IPS-18a (cell line): Measurements from ENCODE around the gene HJV.

Source experiments
- H3K27ac ChIP-seq: one replicate; pipeline ENCODE4 v1.5.1; 2013; ENCODE audit warnings: low read length
- H3K27me3 ChIP-seq: one replicate; pipeline ENCODE4 v1.6.1; 2013; ENCODE audit warnings: mild to moderate bottlenecking, low read length; ENCODE audit not compliant: control insufficient read depth, insufficient read depth
- H3K36me3 ChIP-seq: one replicate; pipeline ENCODE4 v1.6.1; 2013; ENCODE audit warnings: low read depth, low read length; ENCODE audit not compliant: control insufficient read depth
- H3K4me1 ChIP-seq: one replicate; pipeline ENCODE4 v1.6.1; 2013; ENCODE audit warnings: low read depth, low read length; ENCODE audit not compliant: control insufficient read depth
- H3K4me3 ChIP-seq: one replicate; pipeline ENCODE4 v1.5.1; 2013; ENCODE audit warnings: low read length
- H3K9ac ChIP-seq: one replicate; pipeline ENCODE4 v1.6.1; 2013; ENCODE audit warnings: mild to moderate bottlenecking, low read length, moderate library complexity
- H3K9me3 ChIP-seq: one replicate; pipeline ENCODE4 v1.6.1; 2013; ENCODE audit warnings: low read depth, low read length; ENCODE audit not compliant: control insufficient read depth

HJV gene

GRCh38 chr1:146019231-146020057 is 2.1 kb downstream of the HJV start:
- H3K36me3 ChIP-seq, result no peaks in the 10 kb centered on the region
- no peaks in the 10 kb centered on the region for H3K9me3 ChIP-seq
- peaks cover 33% of the 10 kb centered on the region for H3K27me3 ChIP-seq
- no peak overlapping the region for H3K9ac ChIP-seq
- no peak overlapping the region for H3K27ac ChIP-seq
- H3K4me3 ChIP-seq, result peak overlapping the region; percentile 45
- H3K4me1 ChIP-seq, result no peaks in the 10 kb centered on the region

- Histone ChIP-seq H3K9ac (no peak overlapping the region), H3K4me1 (no peaks in the 10 kb centered on the region), H3K4me3 (no peak overlapping the region), H3K27me3 (peaks cover 33% of the 10 kb centered on the region), H3K9me3 (no peaks in the 10 kb centered on the region), H3K27ac (no peak overlapping the region), H3K36me3 (no peaks in the 10 kb centered on the region)
Measured at GRCh38 chr1:146016891-146017290, 4.6 kb downstream of the HJV start.

- H3K9me3 ChIP-seq, result no peaks in the 10 kb centered on the region
- H3K4me3 ChIP-seq, result no peak overlapping the region
- H3K27ac ChIP-seq, result no peak overlapping the region
- H3K36me3 ChIP-seq, result no peaks in the 10 kb centered on the region
- peaks cover 9% of the 10 kb centered on the region for H3K27me3 ChIP-seq
- H3K9ac ChIP-seq, result no peak overlapping the region
- no peaks in the 10 kb centered on the region for H3K4me1 ChIP-seq
Measured at GRCh38 chr1:146013559-146013922, 8.0 kb downstream of the HJV start.

DNA sequence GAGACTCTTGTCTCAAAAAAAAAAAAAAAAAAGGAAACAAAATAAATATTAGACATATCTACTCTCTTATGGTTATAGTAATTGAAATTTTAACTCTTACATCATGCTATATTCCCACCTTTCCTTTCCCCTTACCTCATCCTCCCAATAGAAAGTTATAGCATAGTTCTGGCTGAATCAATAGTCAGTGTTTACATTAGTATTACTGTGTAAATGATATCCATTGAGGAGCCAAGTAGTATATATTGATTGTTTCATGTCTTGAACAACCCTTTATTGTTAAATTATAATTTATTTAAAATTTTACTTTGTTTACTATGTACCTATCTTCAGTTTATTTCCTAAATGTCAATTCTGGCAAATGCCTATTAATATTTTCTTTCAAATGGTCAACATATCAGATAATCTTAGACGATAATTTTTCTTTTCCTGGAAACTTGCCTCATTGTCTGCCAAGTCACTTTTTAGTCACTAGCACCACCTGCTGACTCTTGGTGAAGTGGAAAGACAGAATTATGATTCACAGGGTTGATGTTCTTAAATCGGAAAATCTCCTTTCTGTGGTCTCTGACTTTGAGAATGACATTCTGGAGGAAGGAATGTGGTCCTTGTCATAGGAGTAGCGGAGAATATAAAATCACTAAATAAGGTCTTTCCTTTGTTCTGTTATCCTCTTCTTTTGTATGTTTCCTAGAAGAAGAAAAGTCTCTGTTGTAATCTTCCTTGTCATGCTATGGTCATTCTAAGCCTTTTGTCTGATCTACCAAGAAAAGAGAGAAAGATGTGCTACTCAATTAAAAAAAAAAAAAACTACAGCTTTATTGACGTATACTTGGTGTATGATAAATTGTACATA is 8.6 kb downstream of the HJV start:
- Histone ChIP-seq H3K4me1 (no peaks in the 10 kb centered on the region), H3K4me3 (no peak overlapping the region), H3K9ac (no peak overlapping the region), H3K9me3 (no peaks in the 10 kb centered on the region), H3K27me3 (peaks cover 2% of the 10 kb centered on the region), H3K36me3 (no peaks in the 10 kb centered on the region), H3K27ac (no peak overlapping the region)

GRCh38 chr1:146010126-146010738 is 11.3 kb downstream of the HJV start:
- Histone ChIP-seq H3K36me3 (no peaks in the 10 kb centered on the region), H3K9me3 (no peaks in the 10 kb centered on the region), H3K27ac (no peak overlapping the region), H3K9ac (no peak overlapping the region), H3K4me1 (no peaks in the 10 kb centered on the region), H3K4me3 (no peak overlapping the region), H3K27me3 (no peaks in the 10 kb centered on the region)

DNA sequence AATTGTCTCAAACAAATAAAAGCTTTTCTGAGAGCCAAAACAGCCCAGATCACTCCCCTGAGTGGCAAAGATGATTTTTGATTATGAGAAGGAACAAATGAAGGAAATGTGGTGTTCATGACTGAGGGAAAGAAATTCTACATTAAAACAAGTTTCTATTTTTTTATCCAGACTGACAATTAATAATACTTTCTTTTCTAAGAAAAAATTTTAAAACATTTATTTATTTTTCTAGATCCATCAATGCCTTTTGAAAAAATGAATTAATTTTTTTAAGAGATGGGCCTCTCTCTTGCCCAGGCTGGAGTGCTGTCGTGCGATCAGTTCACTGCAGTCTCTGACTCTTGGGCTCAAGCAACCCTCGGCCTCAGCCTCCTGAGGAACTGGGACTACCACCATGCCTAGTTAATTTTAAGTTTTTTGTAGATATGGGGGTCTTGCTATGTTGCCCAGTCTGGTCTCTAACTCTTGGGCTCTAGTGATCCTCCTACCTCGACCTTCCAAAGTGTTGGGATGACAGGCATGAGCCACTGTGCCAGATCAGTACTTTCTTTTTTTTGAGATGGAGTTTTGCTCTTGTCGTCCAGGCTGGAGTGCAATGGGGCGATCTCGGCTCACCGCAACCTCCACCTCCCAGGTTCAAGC is 13.9 kb downstream of the HJV start:
- Histone ChIP-seq H3K4me1 (no peaks in the 10 kb centered on the region), H3K36me3 (no peaks in the 10 kb centered on the region), H3K9me3 (no peaks in the 10 kb centered on the region), H3K27me3 (no peaks in the 10 kb centered on the region), H3K9ac (no peak overlapping the region), H3K27ac (no peak overlapping the region), H3K4me3 (no peak overlapping the region)

GRCh38 chr1:146001709-146002108 is 19.8 kb downstream of the HJV start:
- H3K4me3 ChIP-seq, result no peak overlapping the region
- peaks cover 15% of the 10 kb centered on the region for H3K4me1 ChIP-seq
- no peaks in the 10 kb centered on the region for H3K27me3 ChIP-seq
- no peaks in the 10 kb centered on the region for H3K36me3 ChIP-seq
- no peak overlapping the region for H3K9ac ChIP-seq
- no peaks in the 10 kb centered on the region for H3K9me3 ChIP-seq
- no peak overlapping the region for H3K27ac ChIP-seq

GRCh38 chr1:145999321-146000024 is 22.1 kb downstream of the HJV start:
- no peak overlapping the region for H3K4me3 ChIP-seq
- H3K4me1 ChIP-seq, result peaks cover 23% of the 10 kb centered on the region
- no peak overlapping the region for H3K27ac ChIP-seq
- H3K27me3 ChIP-seq, result no peaks in the 10 kb centered on the region
- H3K36me3 ChIP-seq, result peaks cover 5% of the 10 kb centered on the region
- H3K9me3 ChIP-seq, result no peaks in the 10 kb centered on the region
- no peak overlapping the region for H3K9ac ChIP-seq

- no peak overlapping the region for H3K9ac ChIP-seq
- no peaks in the 10 kb centered on the region for H3K27me3 ChIP-seq
- no peaks in the 10 kb centered on the region for H3K9me3 ChIP-seq
- peaks cover 23% of the 10 kb centered on the region for H3K36me3 ChIP-seq
- H3K4me1 ChIP-seq, result peaks cover 24% of the 10 kb centered on the region
- H3K27ac ChIP-seq, result no peak overlapping the region
- peak overlapping the region; percentile 98 for H3K4me3 ChIP-seq
Measured at GRCh38 chr1:145997718-145998023, 23.9 kb downstream of the HJV start.

GRCh38 chr1:145997016-145997717 is 24.4 kb downstream of the HJV start:
- H3K27me3 ChIP-seq, result no peaks in the 10 kb centered on the region
- no peaks in the 10 kb centered on the region for H3K9me3 ChIP-seq
- peaks cover 27% of the 10 kb centered on the region for H3K36me3 ChIP-seq
- H3K4me1 ChIP-seq, result peaks cover 24% of the 10 kb centered on the region
- H3K4me3 ChIP-seq, result peak overlapping the region; percentile 98
- peak overlapping the region; percentile 94 for H3K9ac ChIP-seq
- peak overlapping the region; percentile 21 for H3K27ac ChIP-seq
